ENCODE measurements around the gene GRN. TPM values are rescaled to one million over a fixed set of nuclear protein-coding genes. Genes with fewer than 3 reads are reported as not detected.

Gene GRN
- polyA plus RNA-seq, 1 of the 3 experiments (the other 2 are of a cell fraction) = 442 TPM

DNA sequence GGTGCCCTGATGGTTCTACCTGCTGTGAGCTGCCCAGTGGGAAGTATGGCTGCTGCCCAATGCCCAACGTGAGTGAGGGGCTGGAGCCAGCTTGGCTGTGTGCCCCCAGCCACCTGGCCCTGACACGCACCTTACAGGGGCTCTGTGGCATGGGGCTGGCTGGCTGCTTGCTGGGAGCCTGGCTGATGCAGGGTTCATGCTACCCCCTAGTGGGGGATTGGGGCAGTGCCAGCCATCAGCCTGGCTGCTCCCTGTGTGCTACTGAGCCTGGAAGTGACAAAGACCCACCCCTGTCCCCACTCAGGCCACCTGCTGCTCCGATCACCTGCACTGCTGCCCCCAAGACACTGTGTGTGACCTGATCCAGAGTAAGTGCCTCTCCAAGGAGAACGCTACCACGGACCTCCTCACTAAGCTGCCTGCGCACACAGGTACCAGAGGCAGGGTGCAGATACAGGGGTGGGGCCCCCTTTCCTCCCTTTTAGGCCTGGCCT lies 5.7 kb downstream of the GRN start:
- Histone ChIP-seq H3K27ac (ENCODE audit: low read depth in 2 of 2, low read length in 1 of 2) (no peak overlapping the region), H3K9me3 (no peaks in the 10 kb centered on the region), H3K36me3 (replicated peaks in 1 of 2; ENCODE audit: control insufficient read depth in 1 of 2, insufficient read depth in 2 of 2, low read length in 1 of 2) (peaks cover 0 to 35% of the 10 kb centered on the region in 2 experiments), H3K4me2 (no peak overlapping the region), H3K9ac (no peak overlapping the region), H3K79me2 (ENCODE audit: insufficient read depth) (peaks cover 15% of the 10 kb centered on the region; the same call in 1 of the 2 replicates), H3K4me3 (ENCODE audit: low read depth in 2 of 2, low read length in 1 of 2) (peak overlapping the region in 1 of 2 experiments; percentile 26; a peak in 1 of 4 replicates), H3K9me2 (no peaks in the 10 kb centered on the region), H4K20me1 (ENCODE audit: insufficient read depth) (peaks cover 7% of the 10 kb centered on the region; the same call in 1 of the 2 replicates), H3K27me3 (ENCODE audit: insufficient read depth) (no peaks in the 10 kb centered on the region), H2AFZ (ENCODE audit: low read depth) (no peak overlapping the region), H3F3A (replicated peaks; ENCODE audit: insufficient read depth) (no peaks in the 10 kb centered on the region), H3K4me1 (ENCODE audit: control insufficient read depth in 1 of 2, insufficient read depth in 2 of 2, low read depth in 1 of 2, low read length in 1 of 2) (peaks cover 0 to 7% of the 10 kb centered on the region in 2 experiments; a peak in 1 of 4 replicates)
- ChIA-PET POLR2A (interaction anchor here (2.1 kb wide), 1 partner anchor 12 kb away, joined by 11 read pairs; the partner anchor contains the start of gene FAM171A2), CTCF (interaction anchor here (0.6 to 5.4 kb wide), 35 partner anchors 9 to 345 kb away, joined by 3 to 85 read pairs (median 4); partner anchors contain the start of genes FAM171A2 and TMUB2)
- peak; percentile 96 for DNase-seq
- 95% methylated on average over 3 of the region's 6 CpGs for WGBS (ENCODE audit: low lambda C conversion rate)
- TF ChIP-seq YY1 (IDR thresholded peaks at IDR 0.05; ENCODE audit: low read depth) (no peak), GABPA (IDR thresholded peaks at IDR 0.05; ENCODE audit: low read depth) (no peak), MXI1 (IDR thresholded peaks at IDR 0.05; ENCODE audit: low read depth, low read length) (no peak), SIN3A (IDR thresholded peaks at IDR 0.05; ENCODE audit: borderline replicate concordance, low read depth, low read length) (0 out of 2 replicates have a peak, but pooled peaks have one; percentile 27), NRF1 (IDR thresholded peaks at IDR 0.05; ENCODE audit: low read depth, low read length) (no peak), FOSL2 (IDR thresholded peaks at IDR 0.05; ENCODE audit: borderline replicate concordance, low read depth) (no peak), GATA2 (CRISPR knock-in tag; IDR thresholded peaks at IDR 0.05) (no peak), JUND (IDR thresholded peaks at IDR 0.05) (no peak), TCF12 (IDR thresholded peaks at IDR 0.05) (no peak), TAF1 (IDR thresholded peaks at IDR 0.05; ENCODE audit: borderline replicate concordance, low read depth, low read length) (no peak), RCOR1 (IDR thresholded peaks at IDR 0.05; ENCODE audit: low read length) (no peak), FOXM1 (IDR thresholded peaks at IDR 0.05; ENCODE audit: low read depth) (no peak), POLR2AphosphoS5 (IDR thresholded peaks at IDR 0.05; ENCODE audit: low read depth, low read length) (no peak), RAD21 (IDR thresholded peaks at IDR 0.05; ENCODE audit: low read length) (peak; percentile 79), EZH2phosphoT487 (IDR thresholded peaks at IDR 0.05; ENCODE audit: borderline replicate concordance, low read depth) (no peak), NFIC (IDR thresholded peaks at IDR 0.05; ENCODE audit: borderline replicate concordance) (no peak), RXRA (IDR thresholded peaks at IDR 0.05; ENCODE audit: borderline replicate concordance, low read depth) (no peak), RFX5 (IDR thresholded peaks at IDR 0.05; ENCODE audit: low read length) (no peak)
- TF ChIP-seq, protein P1, sequence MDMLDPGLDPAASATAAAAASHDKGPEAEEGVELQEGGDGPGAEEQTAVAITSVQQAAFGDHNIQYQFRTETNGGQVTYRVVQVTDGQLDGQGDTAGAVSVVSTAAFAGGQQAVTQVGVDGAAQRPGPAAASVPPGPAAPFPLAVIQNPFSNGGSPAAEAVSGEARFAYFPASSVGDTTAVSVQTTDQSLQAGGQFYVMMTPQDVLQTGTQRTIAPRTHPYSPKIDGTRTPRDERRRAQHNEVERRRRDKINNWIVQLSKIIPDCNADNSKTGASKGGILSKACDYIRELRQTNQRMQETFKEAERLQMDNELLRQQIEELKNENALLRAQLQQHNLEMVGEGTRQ (IDR thresholded peaks at IDR 0.05; ENCODE audit: borderline replicate concordance, low read depth, low read length) = no peak
- TF ChIP-seq, protein P2, sequence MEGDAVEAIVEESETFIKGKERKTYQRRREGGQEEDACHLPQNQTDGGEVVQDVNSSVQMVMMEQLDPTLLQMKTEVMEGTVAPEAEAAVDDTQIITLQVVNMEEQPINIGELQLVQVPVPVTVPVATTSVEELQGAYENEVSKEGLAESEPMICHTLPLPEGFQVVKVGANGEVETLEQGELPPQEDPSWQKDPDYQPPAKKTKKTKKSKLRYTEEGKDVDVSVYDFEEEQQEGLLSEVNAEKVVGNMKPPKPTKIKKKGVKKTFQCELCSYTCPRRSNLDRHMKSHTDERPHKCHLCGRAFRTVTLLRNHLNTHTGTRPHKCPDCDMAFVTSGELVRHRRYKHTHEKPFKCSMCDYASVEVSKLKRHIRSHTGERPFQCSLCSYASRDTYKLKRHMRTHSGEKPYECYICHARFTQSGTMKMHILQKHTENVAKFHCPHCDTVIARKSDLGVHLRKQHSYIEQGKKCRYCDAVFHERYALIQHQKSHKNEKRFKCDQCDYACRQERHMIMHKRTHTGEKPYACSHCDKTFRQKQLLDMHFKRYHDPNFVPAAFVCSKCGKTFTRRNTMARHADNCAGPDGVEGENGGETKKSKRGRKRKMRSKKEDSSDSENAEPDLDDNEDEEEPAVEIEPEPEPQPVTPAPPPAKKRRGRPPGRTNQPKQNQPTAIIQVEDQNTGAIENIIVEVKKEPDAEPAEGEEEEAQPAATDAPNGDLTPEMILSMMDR (IDR thresholded peaks at IDR 0.05) = peak; percentile 74
- TF ChIP-seq, protein P3, sequence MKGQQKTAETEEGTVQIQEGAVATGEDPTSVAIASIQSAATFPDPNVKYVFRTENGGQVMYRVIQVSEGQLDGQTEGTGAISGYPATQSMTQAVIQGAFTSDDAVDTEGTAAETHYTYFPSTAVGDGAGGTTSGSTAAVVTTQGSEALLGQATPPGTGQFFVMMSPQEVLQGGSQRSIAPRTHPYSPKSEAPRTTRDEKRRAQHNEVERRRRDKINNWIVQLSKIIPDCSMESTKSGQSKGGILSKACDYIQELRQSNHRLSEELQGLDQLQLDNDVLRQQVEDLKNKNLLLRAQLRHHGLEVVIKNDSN (IDR thresholded peaks at IDR 0.05; ENCODE audit: borderline replicate concordance, low read depth) = no peak
- TF ChIP-seq, protein P4, sequence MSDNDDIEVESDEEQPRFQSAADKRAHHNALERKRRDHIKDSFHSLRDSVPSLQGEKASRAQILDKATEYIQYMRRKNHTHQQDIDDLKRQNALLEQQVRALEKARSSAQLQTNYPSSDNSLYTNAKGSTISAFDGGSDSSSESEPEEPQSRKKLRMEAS (IDR thresholded peaks at IDR 0.05; ENCODE audit: low read depth) = no peak
- TF ChIP-seq, protein P5, sequence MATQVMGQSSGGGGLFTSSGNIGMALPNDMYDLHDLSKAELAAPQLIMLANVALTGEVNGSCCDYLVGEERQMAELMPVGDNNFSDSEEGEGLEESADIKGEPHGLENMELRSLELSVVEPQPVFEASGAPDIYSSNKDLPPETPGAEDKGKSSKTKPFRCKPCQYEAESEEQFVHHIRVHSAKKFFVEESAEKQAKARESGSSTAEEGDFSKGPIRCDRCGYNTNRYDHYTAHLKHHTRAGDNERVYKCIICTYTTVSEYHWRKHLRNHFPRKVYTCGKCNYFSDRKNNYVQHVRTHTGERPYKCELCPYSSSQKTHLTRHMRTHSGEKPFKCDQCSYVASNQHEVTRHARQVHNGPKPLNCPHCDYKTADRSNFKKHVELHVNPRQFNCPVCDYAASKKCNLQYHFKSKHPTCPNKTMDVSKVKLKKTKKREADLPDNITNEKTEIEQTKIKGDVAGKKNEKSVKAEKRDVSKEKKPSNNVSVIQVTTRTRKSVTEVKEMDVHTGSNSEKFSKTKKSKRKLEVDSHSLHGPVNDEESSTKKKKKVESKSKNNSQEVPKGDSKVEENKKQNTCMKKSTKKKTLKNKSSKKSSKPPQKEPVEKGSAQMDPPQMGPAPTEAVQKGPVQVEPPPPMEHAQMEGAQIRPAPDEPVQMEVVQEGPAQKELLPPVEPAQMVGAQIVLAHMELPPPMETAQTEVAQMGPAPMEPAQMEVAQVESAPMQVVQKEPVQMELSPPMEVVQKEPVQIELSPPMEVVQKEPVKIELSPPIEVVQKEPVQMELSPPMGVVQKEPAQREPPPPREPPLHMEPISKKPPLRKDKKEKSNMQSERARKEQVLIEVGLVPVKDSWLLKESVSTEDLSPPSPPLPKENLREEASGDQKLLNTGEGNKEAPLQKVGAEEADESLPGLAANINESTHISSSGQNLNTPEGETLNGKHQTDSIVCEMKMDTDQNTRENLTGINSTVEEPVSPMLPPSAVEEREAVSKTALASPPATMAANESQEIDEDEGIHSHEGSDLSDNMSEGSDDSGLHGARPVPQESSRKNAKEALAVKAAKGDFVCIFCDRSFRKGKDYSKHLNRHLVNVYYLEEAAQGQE (IDR thresholded peaks at IDR 0.05; ENCODE audit: low read depth, low read length) = no peak
- TF ChIP-seq, protein P6, sequence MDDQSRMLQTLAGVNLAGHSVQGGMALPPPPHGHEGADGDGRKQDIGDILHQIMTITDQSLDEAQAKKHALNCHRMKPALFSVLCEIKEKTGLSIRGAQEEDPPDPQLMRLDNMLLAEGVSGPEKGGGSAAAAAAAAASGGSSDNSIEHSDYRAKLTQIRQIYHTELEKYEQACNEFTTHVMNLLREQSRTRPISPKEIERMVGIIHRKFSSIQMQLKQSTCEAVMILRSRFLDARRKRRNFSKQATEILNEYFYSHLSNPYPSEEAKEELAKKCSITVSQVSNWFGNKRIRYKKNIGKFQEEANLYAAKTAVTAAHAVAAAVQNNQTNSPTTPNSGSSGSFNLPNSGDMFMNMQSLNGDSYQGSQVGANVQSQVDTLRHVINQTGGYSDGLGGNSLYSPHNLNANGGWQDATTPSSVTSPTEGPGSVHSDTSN (IDR thresholded peaks at IDR 0.05) = no peak

Measured in SK-N-SH (cell line).